ENCODE results near the gene WDR90. TPM values are rescaled to one million over a fixed set of nuclear protein-coding genes. Genes with fewer than 3 reads are reported as not detected.

WDR90 gene
- total RNA-seq, 1 experiment from 2014 or later, result 147 TPM

GRCh38 chr16:635573-636205 is 13.5 kb upstream of the WDR90 start:
- intact Hi-C loops (cut with micrococcal nuclease; ENCODE audit: unreplicated experiment), result loop anchor here (5.0 kb wide), 1 partner anchor 48 kb away; no protein-coding TSS in a partner anchor
- peak overlapping the region; percentile 94 for H3K27ac ChIP-seq (ENCODE audit: low read depth, low read length, poor library complexity, severe bottlenecking)

GRCh38 chr16:636206-637080 is 12.7 kb upstream of the WDR90 start, which contains the start of gene METTL26:
Gene METTL26, minus strand, starts transcription at chr16:636305. Its CDS starts 15 bp downstream, at chr16:636290.
- H3K36me3 ChIP-seq (ENCODE audit: insufficient read depth, low read length, poor library complexity, severe bottlenecking), result no peaks in the 10 kb centered on the region
- peak within 1 kb of the TSS; percentile 94 for H3K27ac ChIP-seq (ENCODE audit: low read depth, low read length, poor library complexity, severe bottlenecking)
- H3K27me3 ChIP-seq (replicated peaks; ENCODE audit: insufficient read depth, low read depth, low read length, poor library complexity), result no peaks in the 10 kb centered on the region
- H3K4me3 ChIP-seq (ENCODE audit: low read depth, low read length, poor library complexity, severe bottlenecking), result peak within 1 kb of the TSS; percentile 95
- no peaks in the 10 kb centered on the region for H3K4me1 ChIP-seq (ENCODE audit: insufficient read depth, low read length, poor library complexity, severe bottlenecking)
- TF ChIP-seq CTCF (conservative IDR thresholded peaks at IDR 0.05; ENCODE audit: low read depth, low read length) (0 out of 2 replicates have a peak, but pooled peaks have one; percentile 11), EZH2 (IDR thresholded peaks at IDR 0.05; ENCODE audit: borderline replicate concordance, low read depth, low read length, poor library complexity, severe bottlenecking) (no peak)
- peak; percentile 98 for DNase-seq (ENCODE audit: low spot score)
- ChIA-PET POLR2A (ENCODE audit: low non-redundant PET) (no interaction called here), CTCF (interaction anchor here (0.6 kb wide), 2 partner anchors 23 to 234 kb away, joined by 4 to 10 read pairs; no protein-coding TSS in a partner anchor)
- H3K9me3 ChIP-seq (ENCODE audit: low read depth, low read length, poor library complexity, severe bottlenecking), result no peaks in the 10 kb centered on the region
- intact Hi-C loops (cut with micrococcal nuclease; ENCODE audit: unreplicated experiment), result loop anchor here (5.0 kb wide), 1 partner anchor 49 kb away; no protein-coding TSS in a partner anchor
- BruUV-seq (replicated peaks), result no TSS peak

More at GRCh38 chr16:635573-636205, 13.5 kb upstream of the WDR90 start:
- no peaks in the 10 kb centered on the region for H3K27me3 ChIP-seq (replicated peaks; ENCODE audit: insufficient read depth, low read depth, low read length, poor library complexity)
- TF ChIP-seq CTCF (conservative IDR thresholded peaks at IDR 0.05; ENCODE audit: low read depth, low read length) (no peak), EZH2 (IDR thresholded peaks at IDR 0.05; ENCODE audit: borderline replicate concordance, low read depth, low read length, poor library complexity, severe bottlenecking) (no peak)
- no peaks in the 10 kb centered on the region for H3K4me1 ChIP-seq (ENCODE audit: insufficient read depth, low read length, poor library complexity, severe bottlenecking)
- H3K4me3 ChIP-seq (ENCODE audit: low read depth, low read length, poor library complexity, severe bottlenecking), result peak overlapping the region; percentile 95
- ChIA-PET POLR2A (ENCODE audit: low non-redundant PET) (no interaction called here), CTCF (no interaction called here)
- no peaks in the 10 kb centered on the region for H3K9me3 ChIP-seq (ENCODE audit: low read depth, low read length, poor library complexity, severe bottlenecking)
- no peaks in the 10 kb centered on the region for H3K36me3 ChIP-seq (ENCODE audit: insufficient read depth, low read length, poor library complexity, severe bottlenecking)
- DNase-seq (ENCODE audit: low spot score), result no peak
- BruUV-seq (replicated peaks), result no TSS peak

- no peak for DNase-seq (ENCODE audit: low spot score)
- H3K4me1 ChIP-seq (ENCODE audit: insufficient read depth, low read length, poor library complexity, severe bottlenecking), result peaks cover 1% of the 10 kb centered on the region
- intact Hi-C loops (cut with micrococcal nuclease; ENCODE audit: unreplicated experiment), result loop anchor here (5.0 kb wide), 1 partner anchor 50 kb away; no protein-coding TSS in a partner anchor
- H3K27ac ChIP-seq (ENCODE audit: low read depth, low read length, poor library complexity, severe bottlenecking), result peak overlapping the region; percentile 94
- TF ChIP-seq EZH2 (IDR thresholded peaks at IDR 0.05; ENCODE audit: borderline replicate concordance, low read depth, low read length, poor library complexity, severe bottlenecking), result no peak
- TF ChIP-seq CTCF (conservative IDR thresholded peaks at IDR 0.05; ENCODE audit: low read depth, low read length), result no peak
- BruUV-seq (replicated peaks), result no TSS peak
- no peaks in the 10 kb centered on the region for H3K9me3 ChIP-seq (ENCODE audit: low read depth, low read length, poor library complexity, severe bottlenecking)
- POLR2A ChIA-PET (ENCODE audit: low non-redundant PET), result no interaction called here
- H3K36me3 ChIP-seq (ENCODE audit: insufficient read depth, low read length, poor library complexity, severe bottlenecking), result no peaks in the 10 kb centered on the region
- peak overlapping the region; percentile 95 for H3K4me3 ChIP-seq (ENCODE audit: low read depth, low read length, poor library complexity, severe bottlenecking)
- no peaks in the 10 kb centered on the region for H3K27me3 ChIP-seq (replicated peaks; ENCODE audit: insufficient read depth, low read depth, low read length, poor library complexity)
- CTCF ChIA-PET, result interaction anchor here (0.6 to 1.0 kb wide), 2 partner anchors 11 to 22 kb away, joined by 3 to 10 read pairs; no protein-coding TSS in a partner anchor
Measured at GRCh38 chr16:637081-638018, 11.8 kb upstream of the WDR90 start.
